HG02943 (cell line): ENCODE results near the gene AP3D1.
A peak's percentile ranks its signal among the peaks of the same experiment; 100 is the strongest.

Experiments used
- ATAC-seq: cut with Tn5 transposase; IDR thresholded peaks from one replicate; pipeline ENCODE4 v1.9.1; 2021; ENCODE audit warnings: mild to moderate bottlenecking, low read depth, moderate library complexity; ENCODE audit not compliant: unreplicated experiment

The AP3D1 gene

DNA sequence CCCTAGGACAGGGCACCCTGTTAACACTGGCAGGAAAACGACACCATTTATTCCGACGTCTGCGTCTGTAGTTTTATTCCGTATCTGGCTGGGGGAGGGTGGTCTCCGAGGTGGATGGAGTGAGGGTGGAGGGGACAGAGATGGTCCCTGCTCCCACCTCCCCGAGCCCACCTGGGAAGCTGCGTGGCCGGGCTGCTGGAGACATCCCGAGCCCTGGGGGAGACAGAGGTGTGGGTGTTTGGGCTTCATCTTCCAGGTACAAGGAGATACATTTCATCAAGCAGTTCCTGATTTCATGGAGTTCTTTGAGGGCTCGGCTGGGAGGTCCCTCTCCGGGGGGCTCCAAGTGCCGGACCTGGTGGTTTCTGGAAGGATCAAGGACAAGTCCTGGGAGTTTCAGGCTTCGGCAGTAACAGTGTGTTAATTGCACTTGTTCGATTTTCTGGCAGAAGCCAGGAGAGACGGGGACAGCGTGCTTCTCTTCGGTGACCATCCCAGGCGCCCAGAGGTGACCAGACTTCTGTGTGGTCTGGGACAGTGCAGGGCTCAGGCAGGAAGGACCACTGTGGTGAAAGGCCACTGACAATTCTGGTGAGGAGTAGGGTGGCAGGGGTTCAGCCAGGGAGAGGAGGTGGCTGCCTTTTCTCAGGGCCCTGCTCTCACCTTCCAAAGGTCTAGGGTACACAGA lies 80.2 kb downstream of the AP3D1 start:
- ATAC-seq: no peak

DNA sequence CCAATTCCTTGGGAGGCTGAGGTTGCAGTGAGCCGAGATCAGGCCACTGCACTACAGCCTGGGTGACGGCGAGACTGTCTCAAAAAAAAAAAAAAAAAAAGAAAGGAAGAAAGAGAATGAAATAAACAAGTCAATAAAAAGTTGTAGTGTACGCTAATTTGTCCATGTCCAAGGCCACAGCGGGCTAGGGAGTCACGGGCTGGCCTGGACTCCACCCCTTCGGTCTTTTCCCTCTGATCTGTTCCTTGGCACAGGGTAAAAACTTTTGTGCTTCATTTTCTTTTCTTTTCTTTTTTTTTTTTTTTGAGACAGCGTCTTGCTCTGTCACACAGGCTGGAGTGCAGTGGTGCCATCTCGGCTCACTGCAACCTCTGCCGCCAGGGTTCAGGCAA lies 80.9 kb downstream of the AP3D1 start:
- ATAC-seq: no peak

DNA sequence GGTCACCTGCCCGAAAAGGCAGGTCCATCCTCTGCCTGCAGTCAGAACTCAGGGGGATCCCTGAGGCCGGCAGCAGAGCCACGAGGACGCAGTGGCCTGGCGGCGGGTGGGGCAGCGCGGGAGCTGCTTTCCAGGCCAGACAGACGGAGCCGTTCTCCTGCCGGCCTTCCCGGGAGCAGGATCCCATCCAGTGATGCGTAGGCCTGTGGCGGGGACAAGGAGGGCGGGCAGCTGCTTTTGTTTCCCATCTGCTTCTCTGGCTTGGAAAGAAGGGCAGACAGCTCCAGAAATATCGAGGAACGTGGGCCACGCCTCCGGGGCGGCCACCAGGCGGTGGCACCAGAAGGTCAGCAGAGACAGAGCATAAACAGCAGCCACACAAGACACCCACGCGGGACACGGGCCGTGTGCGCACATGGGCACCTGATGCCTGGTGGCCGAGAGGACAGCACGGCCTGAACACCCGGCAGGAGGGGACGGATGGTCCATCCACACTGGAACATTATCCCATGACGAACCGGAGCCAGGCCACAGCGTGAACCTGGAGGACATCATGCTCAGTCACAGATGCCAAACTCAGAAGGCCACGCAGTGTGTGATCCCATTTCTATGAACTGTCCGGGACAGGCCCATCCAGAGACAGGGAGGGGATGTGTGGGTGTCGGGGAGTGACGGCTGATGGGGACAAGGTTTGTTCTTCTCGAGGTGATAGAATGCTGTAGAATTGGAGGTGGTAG lies 86.4 kb downstream of the AP3D1 start:
- ATAC-seq: no peak

DNA sequence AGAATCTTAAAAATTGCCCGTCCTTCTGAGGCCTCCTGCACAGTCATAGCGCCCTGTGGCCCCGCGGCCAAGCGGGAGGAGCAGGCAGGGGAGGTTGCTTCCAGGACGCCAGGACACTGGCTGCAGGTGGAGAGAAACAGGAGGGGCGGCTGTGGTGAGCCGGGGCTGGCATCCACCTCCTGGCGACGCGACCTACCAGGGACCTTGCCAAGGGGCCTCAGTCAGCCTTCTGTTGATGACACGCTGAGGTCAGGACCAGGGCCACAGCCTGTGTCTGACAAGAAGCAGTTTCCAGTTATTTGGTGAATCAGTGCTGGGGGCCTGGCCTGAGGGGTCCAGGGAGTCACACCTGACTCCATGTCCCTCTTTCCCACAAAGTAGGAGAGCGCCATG lies 87.0 kb downstream of the AP3D1 start:
- ATAC-seq: no peak

DNA sequence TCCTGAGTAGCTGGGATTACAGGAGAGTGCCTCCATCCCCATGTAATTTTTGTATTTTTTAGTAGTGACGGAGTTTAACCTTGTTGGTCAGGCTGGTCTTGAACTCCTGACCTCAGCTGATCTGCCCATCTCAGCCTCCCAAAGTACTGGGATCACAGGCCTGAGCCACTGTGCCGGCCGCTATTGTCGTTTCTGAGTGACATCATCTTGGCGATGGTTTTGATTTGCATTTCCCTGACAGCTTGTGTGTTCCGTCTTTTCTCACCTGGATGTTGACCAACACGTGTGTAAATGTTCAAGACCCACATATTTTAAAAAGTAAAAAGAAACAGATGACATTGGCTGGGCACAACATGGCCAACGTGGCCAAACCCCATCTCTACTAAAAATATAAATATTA lies 87.5 kb downstream of the AP3D1 start:
- no peak for ATAC-seq

DNA sequence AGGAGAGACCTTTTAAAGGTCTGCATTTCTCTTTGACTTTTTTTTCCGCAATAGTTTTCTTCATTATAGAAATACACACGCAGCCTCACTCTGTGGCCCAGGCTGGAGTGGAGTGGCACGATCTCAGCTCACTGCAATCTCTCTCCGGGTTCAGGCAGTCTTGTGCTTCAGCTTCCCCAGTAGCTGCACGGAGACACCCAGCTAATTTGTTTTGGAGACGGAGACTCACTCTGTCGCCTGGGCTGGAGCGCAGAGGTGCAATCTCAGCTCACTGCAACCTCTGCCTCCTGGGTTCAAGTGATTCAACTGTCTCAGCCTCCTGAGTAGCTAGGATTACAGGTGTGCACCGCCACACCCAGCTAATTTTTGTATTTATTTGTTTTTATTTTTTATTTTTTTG lies 88.6 kb downstream of the AP3D1 start:
- ATAC-seq: no peak

DNA sequence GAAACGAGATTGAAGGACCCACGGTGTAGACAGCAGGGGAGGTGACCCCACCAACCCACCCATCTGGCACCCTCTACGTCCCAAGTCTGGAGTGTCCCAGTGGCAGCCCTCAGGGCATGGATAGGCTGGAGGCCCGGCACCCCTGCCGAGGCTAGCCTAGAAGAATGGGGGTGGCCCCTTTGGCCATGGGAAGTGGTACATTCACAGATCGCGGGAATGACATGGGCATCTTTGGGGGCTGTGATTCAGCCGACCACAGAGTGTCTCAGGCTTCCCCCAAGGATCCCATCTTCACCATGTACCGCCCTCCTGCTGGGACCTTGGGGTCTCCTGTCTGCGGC lies 89.0 kb downstream of the AP3D1 start:
- no peak for ATAC-seq

DNA sequence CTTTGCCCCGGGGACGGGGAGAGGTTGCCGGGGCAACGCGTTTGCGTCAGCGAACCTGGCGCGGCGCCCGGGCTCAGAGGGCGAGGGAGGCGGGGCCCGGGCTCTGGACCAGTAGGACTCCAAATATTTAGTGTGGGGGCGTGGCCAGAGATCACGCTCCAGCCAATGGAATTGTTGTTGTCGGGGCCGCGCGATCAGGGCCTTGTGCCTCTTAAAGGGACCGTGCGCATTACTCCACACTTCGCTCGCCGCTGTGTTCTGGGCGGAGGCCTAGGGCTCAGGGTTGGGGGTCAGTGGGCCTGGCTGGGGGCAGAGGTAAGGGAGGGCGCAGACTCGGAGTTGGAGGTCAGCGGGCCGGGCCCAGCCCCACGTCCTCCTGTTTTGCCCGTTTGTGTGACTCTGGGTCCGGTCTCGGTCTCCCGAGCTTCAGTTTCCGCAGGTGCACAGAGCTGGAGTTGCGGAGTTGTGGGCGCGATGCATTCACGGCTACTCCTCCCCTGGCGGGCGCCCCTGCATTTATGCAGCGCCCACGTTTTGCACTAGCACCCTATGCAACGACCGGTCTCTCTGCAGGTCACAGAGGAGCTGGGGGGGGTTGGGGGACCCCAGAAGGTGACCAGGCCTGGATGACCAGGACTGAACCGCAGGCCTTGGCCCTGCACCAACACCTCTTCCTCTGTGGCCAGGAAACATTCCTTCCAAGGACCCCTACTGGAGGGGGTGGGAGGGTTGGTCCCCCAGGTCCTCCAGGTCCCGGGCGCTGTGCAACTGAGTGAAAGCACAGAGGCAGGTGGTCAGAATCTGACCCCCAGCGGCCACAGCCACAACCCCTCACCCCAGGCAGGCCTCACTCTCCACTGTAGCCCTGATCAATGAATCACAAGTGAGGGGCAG lies 89.6 kb downstream of the AP3D1 start:
- peak; percentile 67 for ATAC-seq

DNA sequence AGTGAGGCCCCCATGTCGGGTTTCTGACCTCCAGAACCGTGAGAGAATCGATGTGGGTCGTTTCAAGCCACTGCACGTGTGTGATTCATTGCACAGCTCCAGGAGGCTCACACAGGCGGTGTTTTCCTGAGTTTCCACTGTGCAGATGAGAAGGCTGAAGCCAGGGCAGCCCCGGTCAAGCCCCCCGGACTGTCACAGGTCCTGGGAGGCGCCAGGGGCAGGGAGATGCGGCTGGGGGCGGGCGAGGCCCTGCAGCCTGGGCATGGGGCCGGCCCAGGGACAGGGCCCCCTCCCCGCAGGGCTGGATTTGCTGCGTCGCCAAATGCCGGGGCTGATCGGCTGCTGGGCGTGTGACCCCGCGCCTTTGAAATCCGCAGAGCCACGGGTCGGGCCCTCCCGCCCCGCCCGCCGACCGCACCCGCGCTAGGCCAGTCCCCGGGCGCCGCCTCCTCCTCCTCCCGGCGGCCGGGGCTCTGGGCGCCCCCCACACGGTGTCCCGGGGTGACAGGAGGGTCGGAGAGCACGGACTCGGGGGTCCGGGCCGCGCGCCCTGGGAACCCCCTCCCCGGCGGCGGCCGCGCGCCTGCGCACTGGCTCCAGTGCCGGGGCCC lies 90.4 kb downstream of the AP3D1 start:
- ATAC-seq: peak; percentile 24

DNA sequence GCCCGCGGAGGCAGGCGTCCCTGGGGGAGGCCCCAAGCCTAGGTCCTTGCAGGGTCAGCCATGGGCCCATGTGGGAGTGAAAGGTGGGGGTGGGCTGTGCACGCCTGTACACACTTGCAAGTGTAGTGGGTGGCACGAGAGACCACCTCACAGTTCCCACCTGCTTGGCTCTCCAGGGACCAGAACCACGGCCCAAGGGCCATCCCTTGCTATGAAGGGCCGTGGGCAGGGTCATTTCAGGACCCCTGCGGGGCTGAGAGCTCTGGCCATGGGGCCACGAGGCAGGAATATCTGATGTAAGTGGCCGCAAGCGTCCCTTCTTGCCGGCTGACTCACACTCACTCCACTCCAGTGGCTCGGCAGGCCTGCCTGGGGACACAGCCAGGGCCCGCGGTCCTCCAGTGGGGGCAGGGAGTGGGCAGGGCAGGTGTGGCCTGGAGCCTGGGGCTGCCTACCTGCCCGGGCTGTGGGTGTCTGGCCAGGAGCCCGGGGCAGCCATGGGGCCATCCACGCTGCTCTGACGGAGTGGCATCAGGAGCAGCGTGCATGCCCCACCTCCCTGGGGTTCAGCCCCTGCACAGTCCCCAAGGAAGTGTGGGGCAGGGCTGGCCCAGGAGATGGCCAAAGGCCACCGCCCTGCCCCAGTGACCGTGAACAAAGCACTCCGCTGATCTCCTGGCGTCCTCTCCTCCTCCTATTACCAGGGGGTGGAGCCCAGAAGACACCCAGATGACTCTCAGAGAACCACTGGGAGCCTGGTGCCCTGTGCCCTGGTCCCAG lies 91.8 kb downstream of the AP3D1 start:
- ATAC-seq: no peak

DNA sequence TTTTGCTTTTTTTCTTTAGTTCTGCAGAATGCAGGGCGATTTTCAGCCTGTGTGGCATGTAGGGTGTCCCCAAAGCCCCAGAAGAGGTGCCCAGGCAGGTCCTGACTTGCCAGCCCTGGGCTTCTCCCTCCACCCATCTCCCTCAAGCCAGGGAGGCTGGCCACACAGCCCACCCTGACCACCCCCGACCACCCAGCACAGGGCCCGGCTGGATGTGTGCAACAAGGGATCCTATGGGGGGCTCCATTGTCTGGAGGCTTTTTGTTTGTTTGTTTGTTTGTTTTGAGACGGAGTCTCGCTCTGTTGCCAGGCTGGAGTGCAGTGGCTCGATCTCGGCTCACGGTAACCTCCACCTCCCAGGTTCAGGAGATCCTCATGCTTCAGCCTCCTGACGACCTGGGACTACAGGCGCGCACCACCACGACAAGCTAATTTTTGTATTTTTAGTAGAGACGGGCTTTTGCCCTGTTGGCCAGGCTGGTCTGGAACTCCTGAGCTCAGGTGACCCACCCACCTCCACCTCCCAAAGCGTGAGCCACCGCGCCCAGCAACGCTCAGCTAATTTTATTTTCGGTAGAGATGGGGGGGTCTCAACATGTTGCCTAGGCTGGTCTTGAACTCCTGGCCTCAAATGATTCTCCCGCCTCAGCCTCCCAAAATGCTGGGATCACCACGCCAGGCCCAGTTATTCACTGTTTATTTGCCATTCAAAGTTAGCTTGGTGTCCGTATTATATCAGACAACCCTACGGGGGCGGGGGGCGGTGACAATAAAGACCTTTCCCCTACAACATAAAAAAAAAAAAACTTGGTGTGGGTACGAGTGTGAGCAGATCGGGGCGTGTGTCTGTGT lies 92.6 kb downstream of the AP3D1 start:
- ATAC-seq: no peak

DNA sequence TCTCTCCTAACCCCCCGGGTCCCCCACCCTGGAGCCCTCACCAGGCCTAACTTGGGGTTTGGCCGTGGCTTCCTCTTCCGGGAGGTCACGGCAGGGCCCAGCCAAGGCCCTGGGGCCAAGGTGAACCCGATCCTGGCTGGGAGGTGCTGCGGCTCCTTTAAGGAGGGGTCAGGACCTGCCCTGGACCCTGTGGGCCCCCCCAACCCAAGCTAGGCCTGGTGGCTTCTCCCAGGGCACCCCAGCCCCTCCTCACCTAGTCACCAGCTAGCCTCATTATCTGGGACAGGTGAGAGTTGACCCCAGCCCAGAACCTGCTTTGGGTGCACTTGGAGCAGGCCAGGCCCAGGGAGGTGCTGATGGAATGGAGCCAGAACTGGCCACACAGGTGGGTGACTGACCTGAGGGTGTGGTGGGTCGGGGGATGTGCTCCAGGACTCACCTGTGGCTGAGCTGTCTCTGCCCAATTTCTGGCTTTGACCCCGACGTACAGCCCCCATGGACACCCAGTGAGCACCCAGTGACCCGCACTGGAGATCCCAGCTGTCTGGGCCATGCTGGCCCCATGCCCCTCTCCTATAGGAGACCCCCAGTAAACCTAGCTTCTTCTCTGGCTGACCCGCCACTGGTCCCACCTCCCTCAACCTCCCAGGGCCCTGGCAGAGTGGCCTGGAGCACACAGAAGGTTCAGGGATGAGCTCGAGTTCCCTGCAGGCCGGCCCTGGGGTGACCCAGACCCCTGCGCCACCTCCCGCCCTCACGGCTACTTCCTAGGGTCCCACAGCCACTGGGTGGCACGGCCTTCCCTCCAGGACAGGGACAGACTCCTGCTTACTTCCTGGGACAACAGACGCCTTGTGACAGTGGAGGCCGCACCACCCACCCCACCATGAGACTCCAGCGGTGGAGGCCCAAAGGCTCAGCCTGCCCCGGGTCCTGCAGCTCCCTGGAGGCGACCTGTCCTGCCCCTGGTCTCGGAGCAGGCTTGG lies 93.6 kb downstream of the AP3D1 start:
- no peak for ATAC-seq

DNA sequence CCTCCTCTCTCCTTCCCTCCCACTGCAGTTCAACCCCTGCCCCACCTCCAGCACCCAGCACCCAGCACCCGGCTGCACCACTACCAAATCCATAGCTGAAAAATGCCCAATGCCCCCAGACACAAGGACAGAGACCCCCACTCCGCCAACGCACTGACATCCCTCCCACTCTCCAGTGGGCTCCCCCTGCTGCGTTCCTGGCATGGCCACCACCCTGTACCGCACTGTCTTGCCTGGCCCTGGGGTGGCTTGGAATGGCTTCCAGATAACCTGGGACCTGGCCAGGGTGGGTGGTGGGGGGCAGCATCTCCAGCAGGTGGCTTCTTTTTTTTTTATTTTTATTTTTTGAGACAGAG lies 94.6 kb downstream of the AP3D1 start:
- no peak for ATAC-seq

DNA sequence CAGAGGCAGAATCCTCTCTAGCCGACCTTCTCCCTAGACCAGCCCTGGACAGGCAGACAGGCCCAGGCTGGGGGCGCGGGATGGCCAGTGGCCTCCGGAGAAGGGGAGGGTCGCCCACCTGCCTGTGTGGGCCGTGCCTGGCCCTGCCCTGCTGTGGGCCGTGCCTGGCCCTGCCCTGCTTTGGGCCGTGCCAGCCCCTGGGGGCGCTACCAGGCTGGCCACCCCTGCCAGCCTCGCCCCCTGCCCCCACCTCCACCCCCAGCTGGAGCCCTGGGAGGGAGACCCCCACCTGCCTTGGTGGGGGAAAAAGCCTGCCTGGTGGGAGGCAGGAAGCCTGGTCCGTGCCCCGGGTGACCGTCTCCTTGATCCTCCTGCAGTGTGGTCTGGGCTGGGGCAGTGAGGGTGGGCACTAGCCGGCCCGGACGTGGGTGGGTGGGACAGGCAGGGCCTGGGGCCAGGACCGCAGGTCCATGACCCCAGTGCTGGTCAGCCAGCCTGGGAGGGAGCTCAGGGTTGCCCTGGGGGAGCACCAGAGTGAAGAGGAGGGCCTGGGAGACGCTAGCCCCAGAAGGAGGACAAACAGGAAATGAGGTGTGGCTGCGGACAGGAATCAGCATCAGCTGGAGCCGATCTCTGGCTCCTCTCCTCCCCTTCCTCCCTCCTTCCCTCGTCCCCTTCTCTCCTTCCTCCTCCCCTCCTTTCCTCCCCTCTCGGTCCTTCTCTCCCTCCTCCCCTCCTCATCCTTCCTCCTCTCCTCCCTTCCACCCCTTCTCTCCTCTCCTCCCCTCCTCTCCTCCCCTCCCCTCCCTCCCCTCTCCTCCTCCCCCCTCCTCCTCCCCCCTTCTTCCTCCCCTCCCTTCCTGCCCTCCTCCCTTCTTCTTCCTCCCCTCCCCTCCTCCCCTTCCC lies 95.2 kb downstream of the AP3D1 start:
- no peak for ATAC-seq

DNA sequence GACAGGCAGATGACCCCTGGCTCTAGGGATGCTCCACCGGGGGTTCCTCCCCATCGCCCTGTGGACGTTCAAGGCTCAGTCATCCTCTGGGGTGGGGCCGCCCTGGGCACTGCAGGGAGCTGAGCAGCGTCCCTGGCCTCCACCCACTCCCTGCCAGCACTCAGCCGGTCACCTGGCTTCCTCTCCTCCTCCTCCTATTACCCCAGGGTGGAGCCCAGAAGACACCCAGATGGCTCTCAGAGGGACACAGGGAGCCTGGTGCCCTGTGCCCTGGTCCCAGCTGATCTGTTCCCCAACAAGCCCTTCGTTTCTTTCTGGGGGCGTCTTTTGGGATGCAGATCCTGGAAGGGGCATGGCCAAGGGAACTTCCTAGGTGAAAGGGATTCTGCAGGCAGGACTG lies 96.6 kb downstream of the AP3D1 start:
- ATAC-seq: no peak

DNA sequence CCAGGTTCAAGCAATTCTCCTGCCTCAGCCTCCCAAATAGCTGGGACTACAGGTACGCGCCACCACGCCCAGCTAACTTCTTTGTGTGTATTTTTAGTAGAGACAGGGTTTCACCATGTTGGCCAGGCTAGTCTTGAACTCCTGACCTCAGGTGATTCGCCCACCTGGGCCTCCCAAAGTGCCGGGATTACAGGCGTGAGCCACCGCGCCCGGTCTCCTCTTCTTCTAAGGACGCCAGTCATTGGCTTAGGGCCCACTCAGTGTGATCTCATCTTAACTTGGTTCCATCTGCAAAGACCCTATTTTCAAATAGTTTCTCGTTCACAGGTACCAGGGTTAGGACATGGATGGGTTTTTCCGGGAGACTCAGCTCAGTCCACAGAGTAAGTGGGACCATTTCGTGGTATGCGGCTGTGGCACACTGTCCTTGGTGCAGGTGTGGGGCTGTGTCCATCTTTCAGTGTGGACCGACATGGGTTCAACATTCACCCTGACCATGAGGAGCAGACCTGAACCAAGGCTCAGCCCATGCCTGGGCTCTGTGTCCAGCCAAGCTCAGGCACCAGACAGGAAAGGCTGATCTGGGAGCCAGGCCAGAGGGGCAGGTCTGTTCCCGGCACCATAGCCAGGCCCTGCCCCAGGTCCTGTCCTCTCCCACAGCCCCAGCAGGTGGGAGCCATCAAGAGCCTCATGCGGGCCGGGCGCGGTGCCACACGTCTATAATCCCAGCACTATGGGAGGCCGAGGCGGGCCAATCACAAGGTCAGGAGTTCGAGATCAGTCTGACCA lies 97.6 kb downstream of the AP3D1 start:
- no peak for ATAC-seq
